ENCODE measurements around the gene HDHD3.
"Not testable (repeated sequence)": the region's sequence is repeated elsewhere in the genome, so short reads cannot be mapped to it uniquely, and the experiment has no call there.

DNA sequence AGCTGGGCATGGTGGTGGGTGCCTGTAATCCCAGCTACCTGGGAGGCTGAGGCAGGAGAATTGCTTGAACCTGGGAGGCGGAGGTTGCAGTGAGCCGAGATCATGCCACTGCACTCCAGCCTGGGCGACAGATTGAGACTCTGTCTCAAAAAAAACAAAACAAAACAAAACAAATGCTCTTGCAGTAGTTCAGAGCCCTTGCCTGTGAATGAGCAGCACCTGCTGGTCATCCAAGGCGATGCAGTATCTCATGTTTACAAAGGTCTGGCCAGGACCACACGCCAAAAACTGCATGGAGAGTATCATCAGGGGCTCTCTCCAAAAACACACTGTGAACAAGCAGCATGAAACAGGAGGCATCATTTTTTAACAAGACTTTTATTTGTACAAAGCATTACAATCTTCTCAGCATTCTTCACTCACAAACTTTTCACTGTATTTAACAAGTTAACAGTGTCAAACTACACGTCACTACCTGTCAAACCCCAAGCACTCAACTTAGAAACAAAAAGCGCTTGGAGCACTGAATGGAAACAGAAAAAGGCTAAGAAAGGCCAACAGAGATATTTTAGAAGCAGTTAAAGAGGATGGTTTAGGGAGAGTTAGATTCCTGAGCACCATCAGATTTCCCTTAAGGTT is 30.2 kb upstream of the HDHD3 start:
- TF ChIP-seq PATZ1 (CRISPR knock-in tag; IDR thresholded peaks at IDR 0.05; ENCODE audit: borderline replicate concordance); ZFP30 (CRISPR knock-in tag; IDR thresholded peaks at IDR 0.05); ZC3H10 (CRISPR knock-in tag; IDR thresholded peaks at IDR 0.05); CSDC2 (CRISPR knock-in tag; IDR thresholded peaks at IDR 0.05); ZFP3 (CRISPR knock-in tag; IDR thresholded peaks at IDR 0.05); ZNF8 (CRISPR knock-in tag; IDR thresholded peaks at IDR 0.05); ZNF565 (CRISPR knock-in tag; conservative IDR thresholded peaks at IDR 0.05; ENCODE audit: low read depth); ISL1 (CRISPR knock-in tag; IDR thresholded peaks at IDR 0.05); RARB (CRISPR knock-in tag; IDR thresholded peaks at IDR 0.05); SNAI2 (CRISPR knock-in tag; IDR thresholded peaks at IDR 0.05); TOX (CRISPR knock-in tag; IDR thresholded peaks at IDR 0.05; ENCODE audit: borderline replicate concordance); GLIS3 (CRISPR knock-in tag; IDR thresholded peaks at IDR 0.05): not testable (repeated sequence)
- TF ChIP-seq, protein P1, sequence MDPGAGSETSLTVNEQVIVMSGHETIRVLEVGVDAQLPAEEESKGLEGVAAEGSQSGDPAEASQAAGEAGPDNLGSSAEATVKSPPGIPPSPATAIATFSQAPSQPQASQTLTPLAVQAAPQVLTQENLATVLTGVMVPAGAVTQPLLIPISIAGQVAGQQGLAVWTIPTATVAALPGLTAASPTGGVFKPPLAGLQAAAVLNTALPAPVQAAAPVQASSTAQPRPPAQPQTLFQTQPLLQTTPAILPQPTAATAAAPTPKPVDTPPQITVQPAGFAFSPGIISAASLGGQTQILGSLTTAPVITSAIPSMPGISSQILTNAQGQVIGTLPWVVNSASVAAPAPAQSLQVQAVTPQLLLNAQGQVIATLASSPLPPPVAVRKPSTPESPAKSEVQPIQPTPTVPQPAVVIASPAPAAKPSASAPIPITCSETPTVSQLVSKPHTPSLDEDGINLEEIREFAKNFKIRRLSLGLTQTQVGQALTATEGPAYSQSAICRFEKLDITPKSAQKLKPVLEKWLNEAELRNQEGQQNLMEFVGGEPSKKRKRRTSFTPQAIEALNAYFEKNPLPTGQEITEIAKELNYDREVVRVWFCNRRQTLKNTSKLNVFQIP (CRISPR knock-in tag; IDR thresholded peaks at IDR 0.05; ENCODE audit: borderline replicate concordance, low read depth): not testable (repeated sequence)
